ENCODE data around the gene DPY19L3. TPM values are rescaled to one million over a fixed set of nuclear protein-coding genes. Genes with fewer than 3 reads are reported as not detected.
"Not testable (repeated sequence)": the region's sequence is repeated elsewhere in the genome, so short reads cannot be mapped to it uniquely, and the experiment has no call there.

The DPY19L3 gene
- total RNA-seq, 2 experiments from 2014 or later = 7.3 to 8.5 TPM

DNA sequence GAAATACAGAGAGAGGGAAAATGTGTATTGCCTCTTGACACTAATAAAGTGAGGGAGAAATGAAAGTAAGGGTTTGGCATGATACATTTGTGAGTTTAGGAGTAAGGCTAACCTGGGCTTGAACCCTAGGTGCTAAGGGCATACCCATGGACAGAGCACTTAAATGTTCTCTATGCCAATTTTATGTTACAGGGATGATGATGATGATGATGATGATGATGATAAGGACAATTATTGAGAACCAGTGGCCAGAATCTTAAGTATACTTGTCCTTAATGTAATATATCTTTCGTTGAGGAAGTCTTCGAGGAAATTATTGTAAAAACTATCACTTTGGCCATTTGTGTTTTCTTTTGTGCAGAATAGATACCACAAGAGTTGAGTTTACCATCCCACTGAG, 33.2 kb downstream of the DPY19L3 start:
- TF ChIP-seq, protein P1, sequence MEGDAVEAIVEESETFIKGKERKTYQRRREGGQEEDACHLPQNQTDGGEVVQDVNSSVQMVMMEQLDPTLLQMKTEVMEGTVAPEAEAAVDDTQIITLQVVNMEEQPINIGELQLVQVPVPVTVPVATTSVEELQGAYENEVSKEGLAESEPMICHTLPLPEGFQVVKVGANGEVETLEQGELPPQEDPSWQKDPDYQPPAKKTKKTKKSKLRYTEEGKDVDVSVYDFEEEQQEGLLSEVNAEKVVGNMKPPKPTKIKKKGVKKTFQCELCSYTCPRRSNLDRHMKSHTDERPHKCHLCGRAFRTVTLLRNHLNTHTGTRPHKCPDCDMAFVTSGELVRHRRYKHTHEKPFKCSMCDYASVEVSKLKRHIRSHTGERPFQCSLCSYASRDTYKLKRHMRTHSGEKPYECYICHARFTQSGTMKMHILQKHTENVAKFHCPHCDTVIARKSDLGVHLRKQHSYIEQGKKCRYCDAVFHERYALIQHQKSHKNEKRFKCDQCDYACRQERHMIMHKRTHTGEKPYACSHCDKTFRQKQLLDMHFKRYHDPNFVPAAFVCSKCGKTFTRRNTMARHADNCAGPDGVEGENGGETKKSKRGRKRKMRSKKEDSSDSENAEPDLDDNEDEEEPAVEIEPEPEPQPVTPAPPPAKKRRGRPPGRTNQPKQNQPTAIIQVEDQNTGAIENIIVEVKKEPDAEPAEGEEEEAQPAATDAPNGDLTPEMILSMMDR (IDR thresholded peaks at IDR 0.05) = no peak
- intact Hi-C loops (cut with DNase I, micrococcal nuclease) = no loop called here

DNA sequence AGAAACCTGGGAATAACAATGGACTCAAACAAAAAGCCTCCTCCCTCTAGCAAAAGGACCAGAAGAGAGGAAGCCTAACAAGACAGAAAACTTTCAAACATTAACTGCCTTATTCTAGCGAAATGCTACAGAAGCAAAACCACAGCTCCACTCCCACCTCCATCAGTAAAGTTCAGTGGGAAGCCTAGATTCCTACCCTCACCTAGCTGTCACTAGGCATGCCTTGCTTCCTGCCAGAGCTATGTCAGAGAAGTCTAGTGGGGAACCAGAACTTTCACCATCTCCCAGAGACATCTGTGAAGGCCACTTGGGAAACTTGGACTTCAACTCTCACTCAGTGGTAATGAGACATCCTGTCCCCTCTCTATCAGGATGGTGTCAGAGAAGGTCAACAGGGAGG, 37.1 kb downstream of the DPY19L3 start:
- Mint-ChIP-seq H3K4me3 (no peak overlapping the region), H3K4me1 (ENCODE audit: low read depth) (no peaks in the 10 kb centered on the region), H3K36me3 (ENCODE audit: low read depth) (peaks cover 21% of the 10 kb centered on the region), H3K27me3 (no peaks in the 10 kb centered on the region), H3K9me3 (no peaks in the 10 kb centered on the region), H3K27ac (no peak overlapping the region)
- DNase-seq = no peak
- Histone ChIP-seq H3K4me1 (ENCODE audit: insufficient read depth, low read length) (no peaks in the 10 kb centered on the region), H3K27ac (ENCODE audit: low read depth in 1 of 2, low read length in 2 of 2) (no peak overlapping the region), H3K9me3 (ENCODE audit: control insufficient read depth in 1 of 2, insufficient read depth in 1 of 2, low read length in 2 of 2) (no peaks in the 10 kb centered on the region), H3K4me3 (ENCODE audit: low read length) (no peak overlapping the region), H3K27me3 (ENCODE audit: control insufficient read depth in 1 of 2, insufficient read depth in 2 of 2, low read length in 2 of 2) (no peaks in the 10 kb centered on the region), H3K36me3 (ENCODE audit: insufficient read depth, low read length) (peaks cover 7% of the 10 kb centered on the region)
- CTCF ChIA-PET = no interaction called here
- intact Hi-C loops (cut with DNase I, micrococcal nuclease) = no loop called here
- ATAC-seq (ENCODE audit: poor library complexity) = no peak
- POLR2A ChIA-PET = no interaction called here
- TF ChIP-seq, protein P1 (IDR thresholded peaks at IDR 0.05) = no peak

More for the DNA sequence above, 33.2 kb downstream of the DPY19L3 start:
- H3K36me3 Mint-ChIP-seq (ENCODE audit: low read depth) = peaks cover 33% of the 10 kb centered on the region
- no peak overlapping the region for H3K27ac Mint-ChIP-seq
- Histone ChIP-seq H3K4me1 (ENCODE audit: insufficient read depth, low read length) (no peaks in the 10 kb centered on the region), H3K36me3 (ENCODE audit: insufficient read depth, low read length) (peaks cover 7% of the 10 kb centered on the region), H3K27me3 (ENCODE audit: control insufficient read depth in 1 of 2, insufficient read depth in 2 of 2, low read length in 2 of 2) (no peaks in the 10 kb centered on the region), H3K4me3 (ENCODE audit: low read length) (no peak overlapping the region), H3K9me3 (ENCODE audit: control insufficient read depth in 1 of 2, insufficient read depth in 1 of 2, low read length in 2 of 2) (no peaks in the 10 kb centered on the region), H3K27ac (ENCODE audit: low read depth in 1 of 2, low read length in 2 of 2) (no peak overlapping the region)
- POLR2A ChIA-PET = no interaction called here
- no peaks in the 10 kb centered on the region for H3K9me3 Mint-ChIP-seq
- ATAC-seq (ENCODE audit: poor library complexity) (no peak), DNase-seq (no peak)
- CTCF ChIA-PET = no interaction called here
- no peak overlapping the region for H3K4me3 Mint-ChIP-seq
- H3K27me3 Mint-ChIP-seq = no peaks in the 10 kb centered on the region
- H3K4me1 Mint-ChIP-seq (ENCODE audit: low read depth) = no peaks in the 10 kb centered on the region

DNA sequence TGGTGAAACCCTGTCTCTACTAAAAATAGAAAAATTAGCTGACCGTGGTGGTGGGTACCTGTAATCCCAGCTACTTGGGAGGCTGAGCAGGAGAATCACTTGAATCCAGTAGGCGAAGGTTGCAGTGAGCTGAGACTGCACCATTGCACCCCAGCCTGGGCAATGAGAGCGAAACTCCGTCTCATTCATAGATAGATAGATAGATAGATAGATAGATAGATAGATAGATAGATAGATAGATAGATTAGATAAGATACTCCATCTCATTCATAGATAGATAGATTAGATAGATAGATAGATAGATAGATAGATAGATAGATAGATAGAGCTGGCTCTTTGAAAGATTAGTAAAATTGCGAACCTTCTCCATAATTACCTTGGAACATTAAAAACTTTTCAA, 42.0 kb downstream of the DPY19L3 start:
- H3K4me3 Mint-ChIP-seq; intact Hi-C loops (cut with DNase I, micrococcal nuclease); H3K9me3 ChIP-seq (ENCODE audit: control insufficient read depth in 1 of 2, insufficient read depth in 1 of 2, low read length in 2 of 2); H3K4me1 Mint-ChIP-seq (ENCODE audit: low read depth); H3K4me3 ChIP-seq (ENCODE audit: low read length); H3K27ac Mint-ChIP-seq; H3K27ac ChIP-seq (ENCODE audit: low read depth in 1 of 2, low read length in 2 of 2); H3K4me1 ChIP-seq (ENCODE audit: insufficient read depth, low read length); H3K27me3 ChIP-seq (ENCODE audit: control insufficient read depth in 1 of 2, insufficient read depth in 2 of 2, low read length in 2 of 2); H3K36me3 Mint-ChIP-seq (ENCODE audit: low read depth); ATAC-seq (ENCODE audit: poor library complexity); H3K27me3 Mint-ChIP-seq; CTCF ChIA-PET; DNase-seq; H3K9me3 Mint-ChIP-seq; H3K36me3 ChIP-seq (ENCODE audit: insufficient read depth, low read length): not testable (repeated sequence)
- POLR2A ChIA-PET = interaction anchor here (0.6 kb wide), 1 partner anchor 16 kb away, joined by 3 read pairs; no protein-coding TSS in a partner anchor

DNA sequence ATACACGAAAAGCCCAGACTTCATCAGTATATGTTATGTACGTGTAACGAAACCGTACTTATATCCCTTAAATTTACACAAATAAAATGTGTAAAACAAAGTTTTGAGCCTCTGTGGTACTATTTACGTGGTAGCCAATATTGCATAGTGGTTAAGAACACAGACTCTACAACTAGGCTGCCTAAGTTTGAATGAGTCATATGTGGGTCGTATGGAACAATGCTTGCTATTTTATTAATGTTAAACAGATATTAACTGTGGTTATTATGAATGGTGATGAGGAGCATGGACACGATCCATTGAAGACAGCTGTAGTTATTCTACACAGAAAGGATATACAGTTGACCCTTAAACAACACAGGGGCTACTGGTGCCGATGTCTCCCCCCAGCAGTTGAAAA, 42.5 kb downstream of the DPY19L3 start:
- peaks cover under 1% of the 10 kb centered on the region for H3K36me3 ChIP-seq (ENCODE audit: insufficient read depth, low read length)
- no peaks in the 10 kb centered on the region for H3K9me3 ChIP-seq (ENCODE audit: control insufficient read depth in 1 of 2, insufficient read depth in 1 of 2, low read length in 2 of 2)
- no peaks in the 10 kb centered on the region for H3K27me3 ChIP-seq (ENCODE audit: control insufficient read depth in 1 of 2, insufficient read depth in 2 of 2, low read length in 2 of 2)
- Mint-ChIP-seq H3K4me3 (no peak overlapping the region), H3K27ac (no peak overlapping the region), H3K27me3 (no peaks in the 10 kb centered on the region), H3K36me3 (ENCODE audit: low read depth) (no peaks in the 10 kb centered on the region), H3K9me3 (no peaks in the 10 kb centered on the region), H3K4me1 (ENCODE audit: low read depth) (no peaks in the 10 kb centered on the region)
- intact Hi-C loops (cut with DNase I, micrococcal nuclease) = no loop called here
- ATAC-seq (ENCODE audit: poor library complexity) (no peak), DNase-seq (no peak)
- H3K27ac ChIP-seq (ENCODE audit: low read depth in 1 of 2, low read length in 2 of 2) = no peak overlapping the region
- no peaks in the 10 kb centered on the region for H3K4me1 ChIP-seq (ENCODE audit: insufficient read depth, low read length)
- H3K4me3 ChIP-seq (ENCODE audit: low read length) = no peak overlapping the region
- ChIA-PET CTCF (no interaction called here), POLR2A (interaction anchor here (0.6 kb wide), 1 partner anchor 16 kb away, joined by 3 read pairs; no protein-coding TSS in a partner anchor)
- TF ChIP-seq, protein P1 (IDR thresholded peaks at IDR 0.05) = no peak
